ENCODE data around the gene SLC4A1. TPM values are rescaled to one million over a fixed set of nuclear protein-coding genes. Genes with fewer than 3 reads are reported as not detected.

SLC4A1 gene
- total and polyA plus RNA-seq, 2 of the 13 experiments (the other 11 are each of a cell fraction or from before 2014, with no cell fraction given) = not detected

- TF ChIP-seq CTCF (CRISPR knock-in tag; IDR thresholded peaks at IDR 0.05) (0 out of 2 replicates have a peak, but pooled peaks have one; percentile 10), ZBTB33 (CRISPR knock-in tag; IDR thresholded peaks at IDR 0.05) (no peak), ZNF572 (CRISPR knock-in tag; IDR thresholded peaks at IDR 0.05) (0 out of 2 replicates have a peak, but pooled peaks have one; percentile 49), HNRNPLL (IDR thresholded peaks at IDR 0.05; ENCODE audit: low read depth, low read length, poor library complexity, severe bottlenecking) (peak; percentile 53), SALL1 (CRISPR knock-in tag; IDR thresholded peaks at IDR 0.05) (peak; percentile 27; the same call in 1 of the 2 replicates), GZF1 (CRISPR knock-in tag; IDR thresholded peaks at IDR 0.05) (no peak), ZSCAN25 (CRISPR knock-in tag; IDR thresholded peaks at IDR 0.05) (peak; percentile 63), HBP1 (CRISPR knock-in tag; IDR thresholded peaks at IDR 0.05; ENCODE audit: low read depth) (no peak), ZNF235 (CRISPR knock-in tag; IDR thresholded peaks at IDR 0.05; ENCODE audit: borderline replicate concordance) (no peak), HMG20B (CRISPR knock-in tag; conservative IDR thresholded peaks at IDR 0.05) (no peak), ZNF614 (CRISPR knock-in tag; IDR thresholded peaks at IDR 0.05; ENCODE audit: borderline replicate concordance) (no peak), HMGXB4 (CRISPR knock-in tag; IDR thresholded peaks at IDR 0.05; ENCODE audit: borderline replicate concordance in 1 of 2, low read depth in 1 of 2) (no peak), ZNF224 (CRISPR knock-in tag; IDR thresholded peaks at IDR 0.05) (no peak)
Observed at GRCh38 chr17:44315760-44316731, 48.1 kb upstream of the SLC4A1 start (continued).
